RPMI7951 (cell line): ENCODE measurements around the gene FUZ. TPM values are rescaled to one million over a fixed set of nuclear protein-coding genes. Genes with fewer than 3 reads are reported as not detected.

ENCODE experiments used
- DNase-seq: peaks from one replicate; pipeline ENCODE4 v3.0.0-alpha.2; 2012; ENCODE audit warnings: low read depth
- total RNA-seq: library from RNA; depleted of rRNA; stranded (reverse); fragments of >200 nt; shearing (Covaris generic); gene quantifications from 2 replicates; pipeline ENCODE4 v1.2.3, GENCODE V29; 2014

Gene FUZ
- total RNA-seq, 1 experiment from 2014 or later: 34.5 TPM

GRCh38 chr19:49781394-49781793 lies 31.7 kb downstream of the FUZ start:
- DNase-seq: no peak

GRCh38 chr19:49780861-49781260 lies 32.2 kb downstream of the FUZ start:
- DNase-seq: no peak

GRCh38 chr19:49779731-49780555 lies 33.1 kb downstream of the FUZ start:
- DNase-seq: no peak

GRCh38 chr19:49776371-49776764 lies 36.7 kb downstream of the FUZ start:
- no peak for DNase-seq

GRCh38 chr19:49775742-49776370 lies 37.2 kb downstream of the FUZ start:
- DNase-seq: no peak

- DNase-seq: no peak
These were observed 38.1 kb downstream of the FUZ start for GRCh38 chr19:49774969-49775368.

GRCh38 chr19:49773663-49774350 lies 39.3 kb downstream of the FUZ start:
- DNase-seq: no peak

GRCh38 chr19:49772850-49773432 lies 40.2 kb downstream of the FUZ start:
- no peak for DNase-seq

- DNase-seq: no peak
These were observed 41.4 kb downstream of the FUZ start for GRCh38 chr19:49771674-49772139.

GRCh38 chr19:49770529-49770928 lies 42.6 kb downstream of the FUZ start:
- no peak for DNase-seq

GRCh38 chr19:49767967-49768581 lies 45.0 kb downstream of the FUZ start:
- no peak for DNase-seq

- peak; percentile 23 for DNase-seq
These were observed 45.7 kb downstream of the FUZ start for GRCh38 chr19:49767381-49767780.

GRCh38 chr19:49766930-49767299 lies 46.2 kb downstream of the FUZ start, which contains the start of gene AP2A1:
TSS of gene AP2A1 (plus strand) at chr19:49767001. CDS start at chr19:49767134, 133 bp downstream.
- no peak for DNase-seq

- DNase-seq: peak; percentile 100
These were observed 46.8 kb downstream of the FUZ start for GRCh38 chr19:49766007-49766929.

- DNase-seq: no peak
These were observed 48.8 kb downstream of the FUZ start for GRCh38 chr19:49764341-49764740.

GRCh38 chr19:49763230-49763629 lies 49.9 kb downstream of the FUZ start, which contains the start of gene TSKS:
TSS of gene TSKS (minus strand) at chr19:49763306. CDS start at chr19:49763247, 59 bp downstream.
- no peak for DNase-seq

- peak; percentile 21 for DNase-seq
These were observed 51.3 kb downstream of the FUZ start for GRCh38 chr19:49761625-49762311.

GRCh38 chr19:49761249-49761624 lies 51.9 kb downstream of the FUZ start:
- no peak for DNase-seq

GRCh38 chr19:49758292-49758691 lies 54.8 kb downstream of the FUZ start:
- DNase-seq: peak; percentile 77
